Endodermal cell (in vitro differentiated cells): ENCODE measurements around the gene CMSS1. TPM values are rescaled to one million over a fixed set of nuclear protein-coding genes. Genes with fewer than 3 reads are reported as not detected.

Experiments
- DNase-seq: peaks from one replicate; pipeline ENCODE4 v3.0.0-alpha.2; 2017
- H3K27ac ChIP-seq: 2 replicates; pipeline ENCODE4 v1.5.1; 2013; ENCODE audit warnings: mild to moderate bottlenecking, low read depth, low read length, moderate library complexity
- H3K27me3 ChIP-seq: 2 replicates; pipeline ENCODE4 v1.6.1; 2013; ENCODE audit warnings: mild to moderate bottlenecking, low read length, moderate library complexity; ENCODE audit not compliant: insufficient read depth, control insufficient read depth, poor library complexity, severe bottlenecking
- H3K36me3 ChIP-seq: 2 replicates; pipeline ENCODE4 v1.7.0; 2013; ENCODE audit warnings: mild to moderate bottlenecking, low read length, moderate library complexity; ENCODE audit not compliant: control insufficient read depth, insufficient read depth
- H3K4me1 ChIP-seq: one replicate; pipeline ENCODE4 v1.7.0; 2013; ENCODE audit warnings: low read length; ENCODE audit not compliant: control insufficient read depth, insufficient read depth
- H3K4me3 ChIP-seq: 2 replicates; pipeline ENCODE4 v1.5.1; 2013; ENCODE audit warnings: mild to moderate bottlenecking, low read length, moderate library complexity
- H3K9ac ChIP-seq: 2 replicates; pipeline ENCODE4 v1.6.1; 2013; ENCODE audit warnings: mild to moderate bottlenecking, low read length, moderate library complexity; ENCODE audit not compliant: poor library complexity, severe bottlenecking; ENCODE audit errors: extremely low read depth
- H3K9me3 ChIP-seq: 2 replicates; pipeline ENCODE4 v1.6.1; 2013; ENCODE audit warnings: mild to moderate bottlenecking, low read length, moderate library complexity; ENCODE audit not compliant: control insufficient read depth
- H3K27ac Mint-ChIP-seq: 2 replicates; pipeline ENCODE4 v1.8.0; 2020; ENCODE audit warnings: mixed read lengths
- H3K27me3 Mint-ChIP-seq: 2 replicates; pipeline ENCODE4 v1.8.0; 2021; ENCODE audit warnings: mild to moderate bottlenecking, mixed read lengths; ENCODE audit not compliant: insufficient read depth
- H3K36me3 Mint-ChIP-seq: 2 replicates; pipeline ENCODE4 v1.8.0; 2020; ENCODE audit warnings: low read depth, mixed read lengths
- H3K4me1 Mint-ChIP-seq: 2 replicates; pipeline ENCODE4 v1.8.0; 2020; ENCODE audit warnings: mixed read lengths
- H3K4me3 Mint-ChIP-seq: 2 replicates; pipeline ENCODE4 v1.8.0; 2020; ENCODE audit warnings: mild to moderate bottlenecking, moderate library complexity, mixed read lengths
- H3K9me3 Mint-ChIP-seq: 2 replicates; pipeline ENCODE4 v1.8.0; 2020; ENCODE audit warnings: mild to moderate bottlenecking, mixed read lengths
- CTCF ChIP-seq: fragments of 200-600 bp; sonication (generic); conservative IDR thresholded peaks from 2 replicates; pipeline ENCODE4 v1.5.0; 2021; ENCODE audit warnings: antibody characterized with exemption, mild to moderate bottlenecking
- WGBS, 2 experiments: methylation state at CpG; one replicate each; pipeline versions ENCODE4 v1.1.5 to v1.1.7; 2013; ENCODE audit warnings: missing lambda C conversion rate in 2 of 2, mixed read lengths in 1 of 2; ENCODE audit not compliant: insufficient coverage in 1 of 2, insufficient read length in 1 of 2; 5-methylcytosine and 5-hydroxymethylcytosine counted together
- total RNA-seq, 2 donors: library from RNA; stranded (reverse); fragmentation: NEBNext Ultra II Directional in 1 of 2; extraction: Animal tissue kit (Norgen Biotek cat#: 25700) in 1 of 2; gene quantifications; 2 replicates in 1 of 2; 3 replicates in 1 of 2; pipeline ENCODE4 v1.2.1, GENCODE V29; 2021

CMSS1 gene
- total RNA-seq, 2 donors from 2014 or later: 48.5 to 50.8 TPM

DNA sequence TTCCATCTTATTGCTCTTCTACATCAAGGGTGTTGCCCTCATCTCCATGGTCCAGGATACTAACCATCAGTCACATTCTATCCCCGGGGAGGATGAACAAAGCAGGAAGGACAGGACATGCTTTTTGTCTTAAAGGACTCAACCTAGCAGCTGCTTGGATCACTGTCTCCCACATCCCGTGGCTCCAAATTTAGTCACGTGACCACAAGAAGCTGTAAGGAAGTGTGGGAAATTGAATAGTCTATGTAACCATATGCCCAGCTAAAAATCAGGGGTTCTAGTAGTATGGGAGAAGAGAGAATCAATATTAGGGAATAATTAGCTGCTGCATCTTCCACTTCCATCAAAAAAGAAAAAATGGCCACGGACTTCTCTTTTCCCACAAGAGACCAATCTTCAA, 18.2 kb upstream of the CMSS1 start:
- Histone ChIP-seq H3K36me3 (no peaks in the 10 kb centered on the region), H3K9ac (no peak overlapping the region), H3K9me3 (peaks cover 14% of the 10 kb centered on the region), H3K4me3 (no peak overlapping the region), H3K4me1 (no peaks in the 10 kb centered on the region), H3K27ac (no peak overlapping the region), H3K27me3 (no peaks in the 10 kb centered on the region)
- TF ChIP-seq CTCF: no peak
- H3K27ac Mint-ChIP-seq: no peak overlapping the region
- no peak for DNase-seq
- H3K4me1 Mint-ChIP-seq: no peaks in the 10 kb centered on the region
- no peak overlapping the region for H3K4me3 Mint-ChIP-seq
- no peaks in the 10 kb centered on the region for H3K27me3 Mint-ChIP-seq
- H3K36me3 Mint-ChIP-seq: peaks cover 3% of the 10 kb centered on the region
- 92 to 96% methylated on average over 3 to 4 of the region's 4 CpGs for WGBS, 2 experiments
- peaks cover 13% of the 10 kb centered on the region for H3K9me3 Mint-ChIP-seq

GRCh38 chr3:99803297-99803696, 14.4 kb upstream of the CMSS1 start:
- no peak overlapping the region for H3K9ac ChIP-seq
- WGBS, 2 experiments: 90% methylated on average over 1 of the region's 1 CpG; no CpG with 5 or more reads in 1 of the 2 experiments
- no peak overlapping the region for H3K4me3 Mint-ChIP-seq
- peaks cover 40% of the 10 kb centered on the region for H3K9me3 Mint-ChIP-seq
- no peaks in the 10 kb centered on the region for H3K36me3 ChIP-seq
- DNase-seq: no peak
- peaks cover 10% of the 10 kb centered on the region for H3K36me3 Mint-ChIP-seq
- H3K27me3 Mint-ChIP-seq: no peaks in the 10 kb centered on the region
- H3K27ac Mint-ChIP-seq: no peak overlapping the region
- no peaks in the 10 kb centered on the region for H3K4me1 ChIP-seq
- no peaks in the 10 kb centered on the region for H3K4me1 Mint-ChIP-seq
- peaks cover 42% of the 10 kb centered on the region for H3K9me3 ChIP-seq
- no peak overlapping the region for H3K27ac ChIP-seq
- no peak overlapping the region for H3K4me3 ChIP-seq
- H3K27me3 ChIP-seq: no peaks in the 10 kb centered on the region
- no peak for TF ChIP-seq CTCF

- peaks cover 10% of the 10 kb centered on the region for H3K36me3 Mint-ChIP-seq
- H3K4me1 Mint-ChIP-seq: no peaks in the 10 kb centered on the region
- H3K4me3 ChIP-seq: no peak overlapping the region
- TF ChIP-seq CTCF: no peak
- H3K4me3 Mint-ChIP-seq: no peak overlapping the region
- H3K9me3 Mint-ChIP-seq: peaks cover 40% of the 10 kb centered on the region
- peaks cover 42% of the 10 kb centered on the region for H3K9me3 ChIP-seq
- H3K27me3 Mint-ChIP-seq: no peaks in the 10 kb centered on the region
- no peak overlapping the region for H3K27ac Mint-ChIP-seq
- no peak overlapping the region for H3K9ac ChIP-seq
- 79 to 100% methylated on average over 1 to 2 of the region's 2 CpGs for WGBS, 2 experiments
- no peak overlapping the region for H3K27ac ChIP-seq
- no peak for DNase-seq
- no peaks in the 10 kb centered on the region for H3K4me1 ChIP-seq
- H3K27me3 ChIP-seq: no peaks in the 10 kb centered on the region
- H3K36me3 ChIP-seq: no peaks in the 10 kb centered on the region
Measured at GRCh38 chr3:99805160-99805559, 12.5 kb upstream of the CMSS1 start.
